DND-41 (cell line): ENCODE measurements around the gene ATP1A3.

Experiments
- ATAC-seq: fragments of 200-7000 bp; cut with Tn5 transposase; 3 replicates; pipeline ENCODE4 v1.9.1; 2021; ENCODE audit warnings: low read depth; ENCODE audit not compliant: insufficient read depth
- DNase-seq: peaks from one replicate; pipeline ENCODE4 v3.0.0-alpha.2; 2020
- H2AFZ ChIP-seq: 2 replicates; pipeline ENCODE4 v1.6.0; 2012; ENCODE audit warnings: low read depth, low read length
- H3K27ac ChIP-seq: 2 replicates; pipeline ENCODE4 v1.5.1; 2012; ENCODE audit warnings: low read length, inconsistent platforms
- H3K27me3 ChIP-seq: fragments of 200-600 bp; sonication (generic); 2 replicates; pipeline ENCODE4 v1.6.0; 2012; ENCODE audit warnings: low read length, mild to moderate bottlenecking, inconsistent platforms; ENCODE audit not compliant: insufficient read depth, poor library complexity
- H3K36me3 ChIP-seq: 2 replicates; pipeline ENCODE4 v1.5.1; 2012; ENCODE audit warnings: low read length, inconsistent platforms; ENCODE audit not compliant: insufficient read depth
- H3K4me1 ChIP-seq: 2 replicates; pipeline ENCODE4 v1.5.1; 2012; ENCODE audit warnings: mild to moderate bottlenecking, low read length; ENCODE audit not compliant: insufficient read depth
- H3K4me2 ChIP-seq: 2 replicates; pipeline ENCODE4 v1.6.0; 2012; ENCODE audit warnings: mild to moderate bottlenecking, moderate library complexity, low read length, inconsistent platforms; ENCODE audit not compliant: insufficient read depth
- H3K4me3 ChIP-seq, 2 experiments: fragments of 200-600 bp in 1 of 2; shearing (Covaris generic) in 1 of 2; 2 replicates each; pipeline ENCODE4 v1.5.1; 2012 to 2016; ENCODE audit warnings: inconsistent platforms in 2 of 2, low read length in 2 of 2, mild to moderate bottlenecking in 2 of 2, low read depth in 1 of 2, moderate library complexity in 1 of 2
- H3K79me2 ChIP-seq: 2 replicates; pipeline ENCODE4 v1.6.0; 2012; ENCODE audit warnings: low read length, inconsistent platforms; ENCODE audit not compliant: insufficient read depth
- H3K9ac ChIP-seq: 2 replicates; pipeline ENCODE4 v1.6.0; 2012; ENCODE audit warnings: low read depth, mild to moderate bottlenecking, inconsistent platforms, low read length, moderate library complexity
- H3K9me3 ChIP-seq: 2 replicates; pipeline ENCODE4 v1.5.1; 2012; ENCODE audit warnings: low read length, moderate library complexity, mild to moderate bottlenecking, inconsistent platforms; ENCODE audit not compliant: insufficient read depth, severe bottlenecking
- H4K20me1 ChIP-seq: 2 replicates; pipeline ENCODE4 v1.6.0; 2012; ENCODE audit warnings: low read length; ENCODE audit not compliant: insufficient read depth
- EZH2 ChIP-seq: IDR thresholded peaks from 3 replicates; pipeline ENCODE4 v1.6.1; 2012; ENCODE audit warnings: borderline replicate concordance, low read depth, mild to moderate bottlenecking, moderate library complexity, low read length, inconsistent platforms; ENCODE audit not compliant: severe bottlenecking
- TF ChIP-seq, protein P1 (sequence below): IDR thresholded peaks from 2 replicates; pipeline ENCODE4 v1.5.1; 2012; ENCODE audit warnings: borderline replicate concordance, low read length, moderate library complexity, mild to moderate bottlenecking; ENCODE audit not compliant: poor library complexity, severe bottlenecking; ENCODE audit errors: extremely low read depth

ATP1A3 gene

DNA sequence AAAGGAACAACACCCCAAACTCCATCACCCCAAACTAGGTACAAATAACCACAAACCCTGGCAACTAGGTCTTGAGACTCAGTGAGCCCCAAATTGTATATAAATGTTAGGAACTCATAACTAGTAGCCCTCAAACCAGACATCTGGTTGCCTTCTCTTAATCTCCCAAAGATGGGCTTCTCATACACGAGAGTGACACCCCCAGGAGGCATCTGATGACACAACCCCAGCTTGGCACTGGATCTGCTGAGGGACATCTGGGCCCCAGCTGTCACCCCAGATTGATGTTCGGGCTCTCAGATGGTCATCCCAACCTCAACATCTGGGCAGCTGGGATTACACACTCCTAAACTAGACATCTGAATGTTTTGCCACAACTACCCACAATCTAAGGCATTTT is 49.7 kb downstream of the ATP1A3 start:
- no peak overlapping the region for H3K27ac ChIP-seq

DNA sequence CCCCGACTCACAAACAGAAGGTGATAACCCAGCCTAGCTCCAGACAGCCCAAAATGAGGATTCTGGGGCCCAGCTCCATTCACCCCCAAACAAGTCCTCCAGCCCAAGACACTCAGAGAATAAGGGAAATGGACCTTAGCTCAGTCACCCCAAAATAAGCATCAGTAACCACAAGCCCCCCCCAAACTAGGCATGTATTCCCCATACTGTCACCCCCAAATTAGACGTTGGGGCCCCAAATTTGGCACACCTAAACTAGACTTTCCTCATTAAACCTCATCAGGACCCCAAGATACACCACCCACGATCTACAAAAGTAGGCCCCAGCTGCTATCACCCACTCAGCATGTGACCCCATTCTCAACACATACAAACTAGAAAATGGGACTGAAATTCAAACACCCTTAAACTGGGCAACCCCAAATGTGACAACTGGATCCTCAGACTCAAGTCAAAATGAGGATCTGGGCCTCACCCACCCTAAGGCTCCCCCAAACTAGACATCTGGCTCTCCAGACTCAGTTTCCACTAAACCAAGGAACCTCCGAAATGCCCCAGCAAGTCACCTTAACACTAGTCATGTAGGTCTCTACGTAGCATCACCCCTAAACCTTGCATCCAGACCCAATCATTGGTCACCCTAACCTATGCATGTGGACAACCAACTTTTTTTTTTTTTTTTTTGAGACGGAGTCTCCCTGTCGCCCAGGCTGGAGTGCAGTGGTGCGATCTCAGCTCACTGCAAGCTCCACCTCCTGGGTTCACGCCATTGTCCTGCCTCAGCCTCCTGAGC is 52.4 kb downstream of the ATP1A3 start:
- Histone ChIP-seq H4K20me1 (no peaks in the 10 kb centered on the region), H3K27me3 (no peaks in the 10 kb centered on the region), H3K27ac (no peak overlapping the region), H3K9me3 (no peaks in the 10 kb centered on the region), H3K36me3 (no peaks in the 10 kb centered on the region), H3K4me3 (no peak overlapping the region), H3K9ac (no peak overlapping the region), H3K4me2 (no peak overlapping the region), H3K4me1 (no peaks in the 10 kb centered on the region), H3K79me2 (no peaks in the 10 kb centered on the region), H2AFZ (no peak overlapping the region)
- ATAC-seq (no peak), DNase-seq (no peak)
- TF ChIP-seq, protein P1, sequence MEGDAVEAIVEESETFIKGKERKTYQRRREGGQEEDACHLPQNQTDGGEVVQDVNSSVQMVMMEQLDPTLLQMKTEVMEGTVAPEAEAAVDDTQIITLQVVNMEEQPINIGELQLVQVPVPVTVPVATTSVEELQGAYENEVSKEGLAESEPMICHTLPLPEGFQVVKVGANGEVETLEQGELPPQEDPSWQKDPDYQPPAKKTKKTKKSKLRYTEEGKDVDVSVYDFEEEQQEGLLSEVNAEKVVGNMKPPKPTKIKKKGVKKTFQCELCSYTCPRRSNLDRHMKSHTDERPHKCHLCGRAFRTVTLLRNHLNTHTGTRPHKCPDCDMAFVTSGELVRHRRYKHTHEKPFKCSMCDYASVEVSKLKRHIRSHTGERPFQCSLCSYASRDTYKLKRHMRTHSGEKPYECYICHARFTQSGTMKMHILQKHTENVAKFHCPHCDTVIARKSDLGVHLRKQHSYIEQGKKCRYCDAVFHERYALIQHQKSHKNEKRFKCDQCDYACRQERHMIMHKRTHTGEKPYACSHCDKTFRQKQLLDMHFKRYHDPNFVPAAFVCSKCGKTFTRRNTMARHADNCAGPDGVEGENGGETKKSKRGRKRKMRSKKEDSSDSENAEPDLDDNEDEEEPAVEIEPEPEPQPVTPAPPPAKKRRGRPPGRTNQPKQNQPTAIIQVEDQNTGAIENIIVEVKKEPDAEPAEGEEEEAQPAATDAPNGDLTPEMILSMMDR: no peak

More for the DNA sequence above, 49.7 kb downstream of the ATP1A3 start:
- H3K36me3 ChIP-seq: no peaks in the 10 kb centered on the region
- ATAC-seq (no peak), DNase-seq (no peak)
- no peak overlapping the region for H2AFZ ChIP-seq
- TF ChIP-seq, protein P1: no peak
- TF ChIP-seq EZH2: no peak
- no peaks in the 10 kb centered on the region for H3K79me2 ChIP-seq
- H3K27me3 ChIP-seq: no peaks in the 10 kb centered on the region
- no peaks in the 10 kb centered on the region for H3K4me1 ChIP-seq
- H3K4me3 ChIP-seq: no peak overlapping the region
- H3K4me2 ChIP-seq: no peak overlapping the region
- no peaks in the 10 kb centered on the region for H3K9me3 ChIP-seq
- no peaks in the 10 kb centered on the region for H4K20me1 ChIP-seq
- no peak overlapping the region for H3K9ac ChIP-seq

DNA sequence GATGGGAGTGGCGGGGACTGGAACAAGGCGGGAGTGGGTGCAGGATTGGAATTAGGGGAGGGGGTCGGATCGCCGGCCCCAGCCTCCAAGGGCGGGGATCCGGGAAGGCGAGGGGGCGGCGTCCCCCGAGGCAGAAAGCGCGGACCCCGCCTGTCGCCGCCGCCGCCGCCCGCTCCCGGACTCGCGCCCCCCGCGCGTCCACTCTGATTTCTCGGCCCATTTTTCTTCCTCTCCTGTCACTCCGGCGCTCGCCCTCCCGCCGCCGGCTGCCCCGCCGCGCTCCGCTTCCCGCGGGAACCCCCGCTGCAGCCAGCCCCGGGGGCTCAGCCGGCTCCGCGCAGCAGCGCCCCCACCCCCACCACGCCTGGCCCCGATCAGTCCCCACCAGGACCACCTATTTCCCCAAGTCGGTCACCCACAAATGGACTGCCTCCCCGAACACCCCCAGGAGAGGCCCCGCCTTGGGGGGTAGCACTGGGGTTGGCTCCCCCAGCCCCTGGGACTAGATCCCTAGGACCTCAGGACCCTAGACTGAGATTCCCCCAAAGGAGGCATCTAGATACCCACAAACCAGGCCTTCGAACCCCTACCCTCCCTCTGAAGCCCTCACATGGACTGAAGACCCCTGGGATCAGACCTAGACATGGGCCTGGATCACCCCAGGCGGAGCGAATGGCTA is 53.2 kb downstream of the ATP1A3 start:
- no peak for DNase-seq
- Histone ChIP-seq H3K9ac (no peak overlapping the region), H2AFZ (no peak overlapping the region), H3K36me3 (no peaks in the 10 kb centered on the region), H3K9me3 (no peaks in the 10 kb centered on the region), H3K4me3 (no peak overlapping the region), H3K27me3 (no peaks in the 10 kb centered on the region), H3K4me2 (no peak overlapping the region), H3K4me1 (no peaks in the 10 kb centered on the region), H3K79me2 (no peaks in the 10 kb centered on the region), H4K20me1 (no peaks in the 10 kb centered on the region), H3K27ac (no peak overlapping the region)
- no peak for ATAC-seq
- TF ChIP-seq EZH2: no peak
